Measurements from ENCODE around the gene ZYG11B. TPM values are rescaled to one million over a fixed set of nuclear protein-coding genes. Genes with fewer than 3 reads are reported as not detected.
A peak's percentile ranks its signal among the peaks of the same experiment; 100 is the strongest.
"Not testable (repeated sequence)": the region's sequence is repeated elsewhere in the genome, so short reads cannot be mapped to it uniquely, and the experiment has no call there.

ZYG11B gene
- total RNA-seq, 1 donor from 2014 or later, result 12.7 TPM

DNA sequence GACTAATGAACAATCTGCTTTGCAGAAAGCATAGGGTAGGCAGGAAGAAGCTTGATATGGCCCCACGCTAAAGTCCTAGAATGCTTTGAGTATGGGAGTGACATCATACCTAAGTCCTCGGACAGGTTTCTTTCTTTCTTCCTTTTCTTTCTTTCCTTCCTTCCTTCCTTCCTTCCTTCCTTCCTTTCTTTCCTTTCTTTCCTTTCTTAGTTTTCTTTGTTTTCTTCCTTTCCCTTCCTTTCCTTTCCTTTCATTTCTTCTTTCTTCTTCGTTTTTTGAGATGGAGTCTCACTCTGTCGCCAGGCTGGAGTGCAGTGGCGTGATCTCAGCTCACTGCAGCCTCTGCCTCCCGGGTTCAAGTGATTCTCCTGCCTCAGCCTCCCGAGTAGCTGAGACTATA is 67.5 kb downstream of the ZYG11B start:
- intact Hi-C loops (cut with micrococcal nuclease); H3K4me1 Mint-ChIP-seq (ENCODE audit: low read depth); H3K27ac Mint-ChIP-seq; H3K36me3 Mint-ChIP-seq (ENCODE audit: low read depth); H3K27me3 Mint-ChIP-seq (ENCODE audit: low read depth); H3K4me3 Mint-ChIP-seq (ENCODE audit: low read depth); H3K9me3 Mint-ChIP-seq; DNase-seq (ENCODE audit: low spot score): not testable (repeated sequence)

DNA sequence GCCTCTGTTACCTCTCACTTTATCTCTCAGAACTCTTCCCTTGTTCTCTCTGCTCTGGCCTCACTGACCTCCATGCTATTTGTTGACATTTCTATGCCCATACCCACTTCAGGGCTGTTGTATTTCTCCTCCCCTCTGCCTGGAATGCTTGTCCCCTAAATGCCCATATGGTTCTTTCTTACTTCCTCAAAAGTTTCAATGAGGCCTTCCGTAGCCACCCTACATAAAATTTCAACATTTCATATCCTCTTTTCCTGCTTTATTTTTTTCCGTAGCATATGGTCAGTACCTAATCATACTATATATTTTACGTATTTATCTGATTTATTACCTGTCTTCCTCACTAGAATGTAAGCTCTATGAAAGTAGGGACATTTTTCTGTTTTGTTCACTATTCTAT is 69.2 kb downstream of the ZYG11B start:
- no peak for DNase-seq (ENCODE audit: low spot score)
- intact Hi-C loops (cut with micrococcal nuclease), result no loop called here
- Mint-ChIP-seq H3K27ac (no peak overlapping the region), H3K27me3 (ENCODE audit: low read depth) (no peaks in the 10 kb centered on the region), H3K36me3 (ENCODE audit: low read depth) (peaks cover 7% of the 10 kb centered on the region), H3K9me3 (no peaks in the 10 kb centered on the region), H3K4me3 (ENCODE audit: low read depth) (no peak overlapping the region), H3K4me1 (ENCODE audit: low read depth) (no peaks in the 10 kb centered on the region)

DNA sequence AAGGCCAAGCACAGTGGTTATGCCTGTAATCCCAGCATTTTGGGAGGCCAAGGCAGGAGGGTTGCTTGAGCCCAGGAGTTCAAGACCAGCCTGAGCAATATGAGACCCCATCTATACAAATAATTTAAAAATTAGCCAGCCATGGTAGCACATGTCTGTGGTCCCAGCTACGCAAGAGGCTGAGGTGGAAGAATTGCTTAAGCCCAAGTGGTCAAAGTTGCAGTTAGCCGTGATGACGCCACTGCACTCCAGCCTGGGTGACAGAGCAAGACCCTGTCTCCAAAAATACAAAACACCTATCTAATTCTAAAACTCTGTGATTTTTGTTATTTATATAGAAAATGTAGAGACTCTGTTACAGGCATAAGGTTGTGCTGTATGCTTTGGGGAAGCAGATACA is 72.1 kb downstream of the ZYG11B start:
- Mint-ChIP-seq H3K27ac (no peak overlapping the region), H3K27me3 (ENCODE audit: low read depth) (no peaks in the 10 kb centered on the region), H3K4me1 (ENCODE audit: low read depth) (no peaks in the 10 kb centered on the region), H3K4me3 (ENCODE audit: low read depth) (no peak overlapping the region), H3K36me3 (ENCODE audit: low read depth) (peaks cover 10% of the 10 kb centered on the region), H3K9me3 (no peaks in the 10 kb centered on the region)
- intact Hi-C loops (cut with micrococcal nuclease), result no loop called here
- DNase-seq (ENCODE audit: low spot score), result no peak

DNA sequence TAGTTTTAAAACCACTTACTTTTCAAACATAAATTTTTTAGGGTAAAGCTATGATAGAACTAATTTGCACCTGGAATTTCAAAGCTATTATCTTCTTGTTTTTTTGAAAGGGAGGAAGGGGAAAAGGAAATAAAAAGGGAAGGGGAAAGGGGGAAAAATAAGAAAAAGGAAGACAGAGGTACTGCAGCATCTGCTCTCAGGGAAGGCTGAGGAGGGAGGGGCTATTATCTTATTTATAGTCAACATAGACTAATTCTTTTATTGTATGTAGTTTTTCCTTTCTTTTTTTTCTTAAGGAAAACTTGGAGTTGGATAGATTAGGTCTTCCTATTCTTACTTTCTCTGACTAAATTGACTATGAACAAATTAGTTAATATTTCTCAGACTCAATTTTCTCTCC is 74.8 kb downstream of the ZYG11B start:
- Mint-ChIP-seq H3K27me3 (ENCODE audit: low read depth) (no peaks in the 10 kb centered on the region), H3K27ac (no peak overlapping the region), H3K4me3 (ENCODE audit: low read depth) (no peak overlapping the region), H3K9me3 (no peaks in the 10 kb centered on the region), H3K4me1 (ENCODE audit: low read depth) (no peaks in the 10 kb centered on the region), H3K36me3 (ENCODE audit: low read depth) (peaks cover 9% of the 10 kb centered on the region)
- intact Hi-C loops (cut with micrococcal nuclease), result no loop called here
- no peak for DNase-seq (ENCODE audit: low spot score)

- DNase-seq (ENCODE audit: low spot score); H3K9me3 Mint-ChIP-seq; H3K27ac Mint-ChIP-seq; H3K4me1 Mint-ChIP-seq (ENCODE audit: low read depth); H3K36me3 Mint-ChIP-seq (ENCODE audit: low read depth); H3K4me3 Mint-ChIP-seq (ENCODE audit: low read depth); H3K27me3 Mint-ChIP-seq (ENCODE audit: low read depth); intact Hi-C loops (cut with micrococcal nuclease): not testable (repeated sequence)
Observed at GRCh38 chr1:52804083-52804482, 77.8 kb downstream of the ZYG11B start.

GRCh38 chr1:52814465-52814864 is 88.2 kb downstream of the ZYG11B start:
- Mint-ChIP-seq H3K4me3 (ENCODE audit: low read depth) (no peak overlapping the region), H3K36me3 (ENCODE audit: low read depth) (peaks cover 15% of the 10 kb centered on the region)

DNA sequence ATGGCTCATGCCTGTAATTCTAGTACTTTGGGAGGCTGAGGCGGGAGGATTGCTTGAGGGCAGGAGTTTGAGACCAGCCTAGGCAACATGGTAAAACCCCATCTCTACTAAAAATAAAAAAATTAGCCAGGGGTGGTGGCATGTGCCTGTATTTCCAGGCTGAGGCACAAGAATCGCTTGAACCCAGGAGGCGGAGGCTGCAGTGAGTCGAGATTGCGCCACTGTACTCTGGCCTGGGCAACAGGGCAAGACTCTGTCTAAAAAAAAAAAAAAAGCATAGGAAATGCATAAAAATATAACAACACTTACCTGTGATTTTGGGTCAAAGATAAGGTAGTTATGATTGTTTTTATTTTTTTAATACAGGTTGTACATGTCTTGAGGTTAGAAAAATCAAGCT is 94.6 kb downstream of the ZYG11B start:
- H3K4me3 Mint-ChIP-seq (ENCODE audit: low read depth); H3K4me1 Mint-ChIP-seq (ENCODE audit: low read depth); H3K9me3 Mint-ChIP-seq; H3K27me3 Mint-ChIP-seq (ENCODE audit: low read depth); H3K27ac Mint-ChIP-seq; DNase-seq (ENCODE audit: low spot score); intact Hi-C loops (cut with micrococcal nuclease): not testable (repeated sequence)
- peaks cover 14% of the 10 kb centered on the region for H3K36me3 Mint-ChIP-seq (ENCODE audit: low read depth)

More at GRCh38 chr1:52814465-52814864, 88.2 kb downstream of the ZYG11B start:
- H3K27me3 Mint-ChIP-seq (ENCODE audit: low read depth), result no peaks in the 10 kb centered on the region
- intact Hi-C loops (cut with micrococcal nuclease), result no loop called here
- H3K9me3 Mint-ChIP-seq, result no peaks in the 10 kb centered on the region
- no peak for DNase-seq (ENCODE audit: low spot score)
- H3K27ac Mint-ChIP-seq, result no peak overlapping the region
- no peaks in the 10 kb centered on the region for H3K4me1 Mint-ChIP-seq (ENCODE audit: low read depth)

DNA sequence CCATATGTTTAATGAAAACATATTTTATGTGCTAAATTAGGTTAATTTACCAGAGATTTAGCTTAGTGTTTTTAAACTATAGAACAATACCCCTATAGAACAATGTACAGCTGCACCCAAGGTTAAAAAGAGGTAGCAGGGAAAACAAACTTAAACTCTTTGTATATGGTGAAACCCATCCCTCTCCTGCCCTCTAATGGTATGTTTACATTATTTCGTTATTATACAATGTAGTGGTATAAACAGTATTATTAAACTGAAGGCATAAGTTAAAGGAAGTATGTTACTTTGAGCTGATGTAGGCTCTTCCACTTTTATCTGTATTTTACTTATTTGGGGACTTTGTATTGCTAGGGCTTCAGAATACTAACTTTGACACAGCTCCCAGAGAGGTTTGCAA is 99.6 kb downstream of the ZYG11B start:
- peaks cover 8% of the 10 kb centered on the region for H3K36me3 Mint-ChIP-seq (ENCODE audit: low read depth)
- no peaks in the 10 kb centered on the region for H3K4me1 Mint-ChIP-seq (ENCODE audit: low read depth)
- intact Hi-C loops (cut with micrococcal nuclease), result no loop called here
- H3K4me3 Mint-ChIP-seq (ENCODE audit: low read depth), result no peak overlapping the region
- no peaks in the 10 kb centered on the region for H3K9me3 Mint-ChIP-seq
- no peaks in the 10 kb centered on the region for H3K27me3 Mint-ChIP-seq (ENCODE audit: low read depth)
- no peak for DNase-seq (ENCODE audit: low spot score)
- H3K27ac Mint-ChIP-seq, result no peak overlapping the region

GRCh38 chr1:52834798-52835197 is 108.5 kb downstream of the ZYG11B start:
- no peak overlapping the region for H3K4me3 Mint-ChIP-seq (ENCODE audit: low read depth)
- no peaks in the 10 kb centered on the region for H3K4me1 Mint-ChIP-seq (ENCODE audit: low read depth)
- no peaks in the 10 kb centered on the region for H3K9me3 Mint-ChIP-seq
- intact Hi-C loops (cut with micrococcal nuclease), result no loop called here
- no peak overlapping the region for H3K27ac Mint-ChIP-seq
- peaks cover 5% of the 10 kb centered on the region for H3K27me3 Mint-ChIP-seq (ENCODE audit: low read depth)
- no peak for DNase-seq (ENCODE audit: low spot score)
- no peaks in the 10 kb centered on the region for H3K36me3 Mint-ChIP-seq (ENCODE audit: low read depth)

DNA sequence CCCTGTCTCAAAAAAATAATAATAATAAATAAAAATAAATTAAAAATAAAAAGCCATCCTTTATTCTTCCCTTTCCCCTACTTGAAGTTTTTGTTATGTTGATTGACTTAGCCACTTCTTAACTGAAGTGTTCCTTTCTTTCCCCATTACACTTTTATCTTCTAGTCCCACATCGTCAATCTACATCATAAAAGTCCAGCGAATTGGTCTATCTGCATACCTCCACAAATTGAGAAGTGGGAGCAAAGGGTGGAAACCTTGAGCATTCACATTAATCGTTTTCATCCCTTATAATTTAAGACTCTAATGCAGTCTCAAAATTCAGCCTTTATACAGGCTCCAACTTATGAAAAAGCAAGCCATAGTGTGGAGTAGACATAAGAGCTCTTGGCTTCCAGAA is 109.8 kb downstream of the ZYG11B start:
- Mint-ChIP-seq H3K4me1 (ENCODE audit: low read depth) (no peaks in the 10 kb centered on the region), H3K9me3 (no peaks in the 10 kb centered on the region), H3K36me3 (ENCODE audit: low read depth) (no peaks in the 10 kb centered on the region), H3K27ac (no peak overlapping the region), H3K27me3 (ENCODE audit: low read depth) (peaks cover 5% of the 10 kb centered on the region), H3K4me3 (ENCODE audit: low read depth) (no peak overlapping the region)
- intact Hi-C loops (cut with micrococcal nuclease), result no loop called here
- no peak for DNase-seq (ENCODE audit: low spot score)

DNA sequence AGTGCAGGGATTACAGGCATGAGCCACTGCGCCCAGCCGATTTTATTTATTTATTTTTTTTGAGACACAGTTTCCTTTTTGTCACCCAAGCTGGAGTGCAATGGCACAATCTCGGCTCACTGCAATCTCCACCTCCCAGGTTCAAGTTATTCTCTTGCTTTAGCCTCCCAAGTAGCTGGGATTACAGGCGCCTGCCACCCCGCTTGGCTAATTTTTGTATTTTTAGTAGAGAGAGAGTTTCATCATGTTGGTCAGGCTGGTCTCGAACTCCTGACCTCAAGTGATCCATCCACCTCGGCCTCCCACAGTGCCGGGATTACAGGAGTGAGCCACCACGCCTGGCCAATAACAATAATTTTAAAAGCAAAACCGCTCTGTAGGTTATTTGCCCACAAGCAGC is 112.9 kb downstream of the ZYG11B start:
- H3K27me3 Mint-ChIP-seq (ENCODE audit: low read depth), result peaks cover 15% of the 10 kb centered on the region
- DNase-seq (ENCODE audit: low spot score); H3K9me3 Mint-ChIP-seq; H3K27ac Mint-ChIP-seq; intact Hi-C loops (cut with micrococcal nuclease); H3K4me3 Mint-ChIP-seq (ENCODE audit: low read depth); H3K36me3 Mint-ChIP-seq (ENCODE audit: low read depth); H3K4me1 Mint-ChIP-seq (ENCODE audit: low read depth): not testable (repeated sequence)

GRCh38 chr1:52842643-52843310 is 116.5 kb downstream of the ZYG11B start, which contains the start of gene ZYG11A:
TSS of gene ZYG11A (plus strand) at chr1:52842760. CDS start at chr1:52842884, 124 bp downstream.
- peaks cover 18% of the 10 kb centered on the region for H3K27me3 Mint-ChIP-seq (ENCODE audit: low read depth)
- peaks cover 2% of the 10 kb centered on the region for H3K4me1 Mint-ChIP-seq (ENCODE audit: low read depth)
- no peaks in the 10 kb centered on the region for H3K36me3 Mint-ChIP-seq (ENCODE audit: low read depth)
- intact Hi-C loops (cut with micrococcal nuclease), result loop anchor here (5.0 to 10.0 kb wide), 2 partner anchors 82 to 140 kb away; partner anchors contain the start of genes ECHDC2 and SCP2
- peak within 1 kb of the TSS; percentile 65 for H3K4me3 Mint-ChIP-seq (ENCODE audit: low read depth)
- H3K9me3 Mint-ChIP-seq, result no peaks in the 10 kb centered on the region
- DNase-seq (ENCODE audit: low spot score), result peak; percentile 78
- H3K27ac Mint-ChIP-seq, result no peak within 1 kb of the TSS

GRCh38 chr1:52845119-52845518 is 118.9 kb downstream of the ZYG11B start:
- not testable (repeated sequence) for H3K36me3 Mint-ChIP-seq (ENCODE audit: low read depth); DNase-seq (ENCODE audit: low spot score); H3K9me3 Mint-ChIP-seq; H3K27ac Mint-ChIP-seq; H3K4me1 Mint-ChIP-seq (ENCODE audit: low read depth); H3K4me3 Mint-ChIP-seq (ENCODE audit: low read depth)
- peaks cover 19% of the 10 kb centered on the region for H3K27me3 Mint-ChIP-seq (ENCODE audit: low read depth)
- intact Hi-C loops (cut with micrococcal nuclease), result loop anchor here (10.0 kb wide), 1 partner anchor 80 kb away; the partner anchor contains the start of genes ECHDC2 and SCP2

All from activated T-helper 2 cell treated with anti-CD3 and anti-CD28 coated beads, Interferon-gamma antibody, Interleukin-2, Interleukin-4, amounts not matched to agents 10 μg/mL and 5 μg/mL and 100 μg/mL, durations not matched to agents 14 hours and 24 hours and 36 hours (primary cell).